ENCODE measurements around the gene NPTXR.

Gene NPTXR

GRCh38 chr22:38826801-38827200 lies 17.0 kb downstream of the NPTXR start:
- DNase-seq, result no peak
- in situ Hi-C loops (cut with HindIII; ENCODE audit: low pct_ligation_motif_present, low sequenced_read_pairs), result no loop called here
- TF ChIP-seq CTCF (IDR thresholded peaks at IDR 0.05; ENCODE audit: low read depth, low read length, missing control alignments), result no peak
- no peak overlapping the region for H3K4me3 ChIP-seq (ENCODE audit: low read depth, low read length)
- no peak overlapping the region for H3K27ac ChIP-seq
- no peaks in the 10 kb centered on the region for H3K36me3 ChIP-seq (replicated peaks)
- no peaks in the 10 kb centered on the region for H3K27me3 ChIP-seq (replicated peaks)

- DNase-seq, result no peak
- no peak overlapping the region for H3K27ac ChIP-seq
- no peak for TF ChIP-seq CTCF (IDR thresholded peaks at IDR 0.05; ENCODE audit: low read depth, low read length, missing control alignments)
- no peaks in the 10 kb centered on the region for H3K36me3 ChIP-seq (replicated peaks)
- H3K27me3 ChIP-seq (replicated peaks), result no peaks in the 10 kb centered on the region
- in situ Hi-C loops (cut with HindIII; ENCODE audit: low pct_ligation_motif_present, low sequenced_read_pairs), result no loop called here
- H3K4me3 ChIP-seq (ENCODE audit: low read depth, low read length), result no peak overlapping the region
Measured at GRCh38 chr22:38826386-38826785, 17.4 kb downstream of the NPTXR start.

- H3K27ac ChIP-seq, result no peak overlapping the region
- in situ Hi-C loops (cut with HindIII; ENCODE audit: low pct_ligation_motif_present, low sequenced_read_pairs), result no loop called here
- peak; percentile 66 for DNase-seq
- H3K4me3 ChIP-seq (ENCODE audit: low read depth, low read length), result no peak overlapping the region
- H3K36me3 ChIP-seq (replicated peaks), result no peaks in the 10 kb centered on the region
- peaks cover 3% of the 10 kb centered on the region for H3K27me3 ChIP-seq (replicated peaks)
- peak; percentile 81 for TF ChIP-seq CTCF (IDR thresholded peaks at IDR 0.05; ENCODE audit: low read depth, low read length, missing control alignments)
Measured at GRCh38 chr22:38824585-38824984, 19.2 kb downstream of the NPTXR start.

GRCh38 chr22:38823637-38824036 lies 20.2 kb downstream of the NPTXR start:
- Histone ChIP-seq H3K4me3 (ENCODE audit: low read depth, low read length) (no peak overlapping the region), H3K27me3 (replicated peaks) (peaks cover 3% of the 10 kb centered on the region), H3K27ac (no peak overlapping the region), H3K36me3 (replicated peaks) (no peaks in the 10 kb centered on the region)
- DNase-seq, result no peak
- no peak for TF ChIP-seq CTCF (IDR thresholded peaks at IDR 0.05; ENCODE audit: low read depth, low read length, missing control alignments)
- in situ Hi-C loops (cut with HindIII; ENCODE audit: low pct_ligation_motif_present, low sequenced_read_pairs), result no loop called here

GRCh38 chr22:38823076-38823475 lies 20.8 kb downstream of the NPTXR start:
- H3K4me3 ChIP-seq (ENCODE audit: low read depth, low read length), result no peak overlapping the region
- no peaks in the 10 kb centered on the region for H3K36me3 ChIP-seq (replicated peaks)
- no peak overlapping the region for H3K27ac ChIP-seq
- no peak for TF ChIP-seq CTCF (IDR thresholded peaks at IDR 0.05; ENCODE audit: low read depth, low read length, missing control alignments)
- peaks cover 3% of the 10 kb centered on the region for H3K27me3 ChIP-seq (replicated peaks)
- DNase-seq, result no peak
- in situ Hi-C loops (cut with HindIII; ENCODE audit: low pct_ligation_motif_present, low sequenced_read_pairs), result no loop called here

GRCh38 chr22:38820020-38820419 lies 23.8 kb downstream of the NPTXR start:
- Histone ChIP-seq H3K27me3 (replicated peaks) (peaks cover 3% of the 10 kb centered on the region), H3K27ac (no peak overlapping the region), H3K4me3 (ENCODE audit: low read depth, low read length) (no peak overlapping the region), H3K36me3 (replicated peaks) (no peaks in the 10 kb centered on the region)
- DNase-seq, result no peak
- TF ChIP-seq CTCF (IDR thresholded peaks at IDR 0.05; ENCODE audit: low read depth, low read length, missing control alignments), result no peak
- in situ Hi-C loops (cut with HindIII; ENCODE audit: low pct_ligation_motif_present, low sequenced_read_pairs), result no loop called here

Data from brain microvascular endothelial cell (primary cell).